ENCODE measurements around the gene OSBPL6. TPM values are rescaled to one million over a fixed set of nuclear protein-coding genes. Genes with fewer than 3 reads are reported as not detected.

The OSBPL6 gene
- total and polyA plus RNA-seq, 2 of the 13 experiments (the other 11 are each of a cell fraction or from before 2014, with no cell fraction given): 0.03 to 0.11 TPM

GRCh38 chr2:178208817-178209216 lies 14.5 kb downstream of the OSBPL6 start (continued):
- no peak for TF ChIP-seq KIAA2018 (CRISPR knock-in tag; IDR thresholded peaks at IDR 0.05; ENCODE audit: borderline replicate concordance)
- no peak for TF ChIP-seq GFI1 (CRISPR knock-in tag; IDR thresholded peaks at IDR 0.05; ENCODE audit: borderline replicate concordance)
- no peak for TF ChIP-seq MTF1 (CRISPR knock-in tag; IDR thresholded peaks at IDR 0.05)
- TF ChIP-seq CTCF (CRISPR knock-in tag; IDR thresholded peaks at IDR 0.05): peak; percentile 27; the same call in 1 of the 2 replicates
- no peak for TF ChIP-seq SMYD3 (CRISPR knock-in tag; IDR thresholded peaks at IDR 0.05)
- TF ChIP-seq STAG1 (CRISPR knock-in tag; IDR thresholded peaks at IDR 0.05): peak; percentile 24; the same call in 1 of the 2 replicates
- TF ChIP-seq JUN (CRISPR knock-in tag; IDR thresholded peaks at IDR 0.05): no peak
- no peak for TF ChIP-seq ZNF644 (CRISPR knock-in tag; IDR thresholded peaks at IDR 0.05; ENCODE audit: low read depth)
- TF ChIP-seq ZNF296 (CRISPR knock-in tag; conservative IDR thresholded peaks at IDR 0.05): no peak
- no peak for TF ChIP-seq ZFP37 (CRISPR knock-in tag; IDR thresholded peaks at IDR 0.05; ENCODE audit: borderline replicate concordance)
- no peak for TF ChIP-seq PHF21A (CRISPR knock-in tag; IDR thresholded peaks at IDR 0.05)
